HepG2 (cell line): ENCODE data around the gene EIF4H.

Source experiments
- EZH2 ChIP-seq: conservative IDR thresholded peaks from 2 replicates; pipeline ENCODE4 v1.6.1; 2012; ENCODE audit warnings: mild to moderate bottlenecking, low read depth, low read length, moderate library complexity
- TF ChIP-seq, protein P1 (sequence below): sonication (generic); formaldehyde crosslinking; IDR thresholded peaks from 2 replicates; pipeline ENCODE4 v1.4.0; 2020; ENCODE audit warnings: mild to moderate bottlenecking, missing genetic modification reagents, borderline replicate concordance
- TF ChIP-seq, protein P2 (sequence below): sonication (generic); formaldehyde crosslinking; IDR thresholded peaks from 2 replicates; pipeline ENCODE4 v1.5.0; 2020; ENCODE audit warnings: mild to moderate bottlenecking, missing genetic modification reagents, moderate library complexity

DNA sequence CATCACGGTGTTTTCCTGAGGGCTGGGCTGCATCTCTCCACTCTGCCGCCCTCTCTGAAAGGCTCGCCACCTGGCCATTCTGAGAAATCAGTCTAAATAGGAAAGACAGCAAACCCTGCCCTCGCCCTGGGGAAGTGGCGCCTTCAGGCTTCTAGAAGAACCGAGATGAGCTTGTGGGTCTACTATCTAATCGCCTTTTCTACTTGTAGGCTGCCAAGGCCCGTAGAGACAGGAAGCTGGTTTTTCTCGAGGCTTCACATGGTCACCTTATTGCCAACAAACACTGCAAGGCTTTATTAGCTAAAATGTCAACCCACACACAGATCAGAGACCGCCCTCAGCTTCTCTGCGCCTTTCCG lies 57.1 kb downstream of the EIF4H start:
- TF ChIP-seq, protein P1, sequence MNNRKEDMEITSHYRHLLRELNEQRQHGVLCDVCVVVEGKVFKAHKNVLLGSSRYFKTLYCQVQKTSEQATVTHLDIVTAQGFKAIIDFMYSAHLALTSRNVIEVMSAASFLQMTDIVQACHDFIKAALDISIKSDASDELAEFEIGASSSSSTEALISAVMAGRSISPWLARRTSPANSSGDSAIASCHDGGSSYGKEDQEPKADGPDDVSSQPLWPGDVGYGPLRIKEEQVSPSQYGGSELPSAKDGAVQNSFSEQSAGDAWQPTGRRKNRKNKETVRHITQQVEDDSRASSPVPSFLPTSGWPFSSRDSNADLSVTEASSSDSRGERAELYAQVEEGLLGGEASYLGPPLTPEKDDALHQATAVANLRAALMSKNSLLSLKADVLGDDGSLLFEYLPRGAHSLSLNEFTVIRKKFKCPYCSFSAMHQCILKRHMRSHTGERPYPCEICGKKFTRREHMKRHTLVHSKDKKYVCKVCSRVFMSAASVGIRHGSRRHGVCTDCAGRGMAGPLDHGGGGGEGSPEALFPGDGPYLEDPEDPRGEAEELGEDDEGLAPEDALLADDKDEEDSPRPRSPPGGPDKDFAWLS, result no peak
- no peak for TF ChIP-seq EZH2
- TF ChIP-seq, protein P2, sequence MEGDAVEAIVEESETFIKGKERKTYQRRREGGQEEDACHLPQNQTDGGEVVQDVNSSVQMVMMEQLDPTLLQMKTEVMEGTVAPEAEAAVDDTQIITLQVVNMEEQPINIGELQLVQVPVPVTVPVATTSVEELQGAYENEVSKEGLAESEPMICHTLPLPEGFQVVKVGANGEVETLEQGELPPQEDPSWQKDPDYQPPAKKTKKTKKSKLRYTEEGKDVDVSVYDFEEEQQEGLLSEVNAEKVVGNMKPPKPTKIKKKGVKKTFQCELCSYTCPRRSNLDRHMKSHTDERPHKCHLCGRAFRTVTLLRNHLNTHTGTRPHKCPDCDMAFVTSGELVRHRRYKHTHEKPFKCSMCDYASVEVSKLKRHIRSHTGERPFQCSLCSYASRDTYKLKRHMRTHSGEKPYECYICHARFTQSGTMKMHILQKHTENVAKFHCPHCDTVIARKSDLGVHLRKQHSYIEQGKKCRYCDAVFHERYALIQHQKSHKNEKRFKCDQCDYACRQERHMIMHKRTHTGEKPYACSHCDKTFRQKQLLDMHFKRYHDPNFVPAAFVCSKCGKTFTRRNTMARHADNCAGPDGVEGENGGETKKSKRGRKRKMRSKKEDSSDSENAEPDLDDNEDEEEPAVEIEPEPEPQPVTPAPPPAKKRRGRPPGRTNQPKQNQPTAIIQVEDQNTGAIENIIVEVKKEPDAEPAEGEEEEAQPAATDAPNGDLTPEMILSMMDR (CRISPR knock-in tag), result no peak
